GM12864 (cell line): ENCODE results near the gene SATB2.

Experiments used
- DNase-seq: peaks from one replicate; pipeline ENCODE4 v3.0.0-alpha.2; 2011; ENCODE audit warnings: low read depth
- H3K4me3 ChIP-seq: 2 replicates; pipeline ENCODE4 v1.5.1; 2011; ENCODE audit warnings: mild to moderate bottlenecking, low read depth, low read length, control low read depth
- TF ChIP-seq, protein P1 (sequence below): IDR thresholded peaks from 2 replicates; pipeline ENCODE4 v1.5.1; 2011; ENCODE audit warnings: low read depth, mild to moderate bottlenecking, moderate library complexity, low read length, control low read depth, inconsistent platforms; ENCODE audit errors: missing control alignments

SATB2 gene

DNA sequence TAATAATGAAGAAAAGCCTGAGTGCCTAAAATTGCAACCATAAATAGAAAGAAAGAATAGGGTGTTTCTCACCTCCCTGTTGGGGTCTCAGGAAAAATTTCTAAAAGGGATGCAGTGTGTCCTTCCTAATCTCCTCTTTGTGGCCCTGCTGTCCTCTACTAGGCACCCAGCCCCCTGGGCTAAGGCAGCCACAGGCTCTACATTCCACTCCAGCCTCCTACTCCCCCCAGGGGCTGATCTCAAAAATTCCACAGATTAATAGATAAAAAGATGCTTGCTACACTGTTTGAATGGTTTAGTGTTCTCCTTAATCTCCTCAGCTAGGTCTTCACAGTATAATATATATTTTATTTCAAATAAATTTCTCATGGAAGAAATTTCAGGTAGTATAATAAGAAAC, 17.6 kb downstream of the SATB2 start:
- H3K4me3 ChIP-seq = no peak overlapping the region
- TF ChIP-seq, protein P1, sequence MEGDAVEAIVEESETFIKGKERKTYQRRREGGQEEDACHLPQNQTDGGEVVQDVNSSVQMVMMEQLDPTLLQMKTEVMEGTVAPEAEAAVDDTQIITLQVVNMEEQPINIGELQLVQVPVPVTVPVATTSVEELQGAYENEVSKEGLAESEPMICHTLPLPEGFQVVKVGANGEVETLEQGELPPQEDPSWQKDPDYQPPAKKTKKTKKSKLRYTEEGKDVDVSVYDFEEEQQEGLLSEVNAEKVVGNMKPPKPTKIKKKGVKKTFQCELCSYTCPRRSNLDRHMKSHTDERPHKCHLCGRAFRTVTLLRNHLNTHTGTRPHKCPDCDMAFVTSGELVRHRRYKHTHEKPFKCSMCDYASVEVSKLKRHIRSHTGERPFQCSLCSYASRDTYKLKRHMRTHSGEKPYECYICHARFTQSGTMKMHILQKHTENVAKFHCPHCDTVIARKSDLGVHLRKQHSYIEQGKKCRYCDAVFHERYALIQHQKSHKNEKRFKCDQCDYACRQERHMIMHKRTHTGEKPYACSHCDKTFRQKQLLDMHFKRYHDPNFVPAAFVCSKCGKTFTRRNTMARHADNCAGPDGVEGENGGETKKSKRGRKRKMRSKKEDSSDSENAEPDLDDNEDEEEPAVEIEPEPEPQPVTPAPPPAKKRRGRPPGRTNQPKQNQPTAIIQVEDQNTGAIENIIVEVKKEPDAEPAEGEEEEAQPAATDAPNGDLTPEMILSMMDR = no peak
- no peak for DNase-seq

DNA sequence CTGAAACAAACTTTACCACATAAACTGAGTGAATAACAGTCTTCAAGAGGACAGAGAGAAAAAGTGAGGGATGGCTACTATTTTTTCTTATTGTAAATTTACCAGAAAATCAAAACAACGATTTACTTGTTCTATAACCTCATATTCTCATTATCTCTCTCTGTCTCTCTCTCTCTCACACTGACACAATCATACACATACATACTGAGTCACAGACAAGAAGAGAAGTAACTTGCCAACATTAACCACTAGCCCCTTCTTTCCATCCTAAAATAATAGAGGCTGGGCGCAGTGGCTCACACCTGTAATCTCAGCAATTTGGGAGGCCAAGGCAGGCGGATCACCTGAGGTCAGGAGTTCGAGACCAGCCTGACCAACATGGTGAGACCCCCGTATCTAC, 18.2 kb downstream of the SATB2 start:
- no peak overlapping the region for H3K4me3 ChIP-seq
- TF ChIP-seq, protein P1 = no peak
- no peak for DNase-seq

- TF ChIP-seq, protein P1 = no peak
- no peak overlapping the region for H3K4me3 ChIP-seq
- DNase-seq = no peak
These were observed 18.7 kb downstream of the SATB2 start for GRCh38 chr2:199439066-199439465.

GRCh38 chr2:199434555-199434954, 23.2 kb downstream of the SATB2 start:
- H3K4me3 ChIP-seq = no peak overlapping the region
- TF ChIP-seq, protein P1 = no peak
- no peak for DNase-seq

- TF ChIP-seq, protein P1 = no peak
- H3K4me3 ChIP-seq = no peak overlapping the region
- DNase-seq = no peak
These were observed 24.4 kb downstream of the SATB2 start for GRCh38 chr2:199433204-199433832.

DNA sequence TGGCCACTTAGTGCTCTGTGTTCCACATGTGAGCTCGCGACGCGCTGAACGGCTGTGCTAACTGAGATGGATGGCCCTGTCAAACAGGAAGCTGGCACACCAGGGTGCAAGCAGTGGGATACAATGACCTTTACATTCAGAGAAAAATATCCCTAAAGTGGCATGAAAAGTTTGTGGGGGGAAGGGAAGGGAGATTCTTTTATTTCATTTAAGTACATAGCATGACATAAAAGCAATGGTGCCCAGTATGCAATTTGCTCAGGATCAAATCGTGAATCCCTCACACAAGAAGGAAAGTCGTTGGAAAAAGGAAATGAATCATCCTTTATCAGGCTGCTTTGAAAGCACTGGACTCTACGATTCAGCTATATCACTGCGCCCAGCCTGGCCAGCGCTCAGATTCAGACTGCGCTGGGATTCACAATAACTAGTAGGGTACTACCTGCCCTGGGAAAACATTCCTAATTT, 26.0 kb downstream of the SATB2 start:
- no peak overlapping the region for H3K4me3 ChIP-seq
- TF ChIP-seq, protein P1 = no peak
- DNase-seq = no peak

- TF ChIP-seq, protein P1 = no peak
- no peak for DNase-seq
- no peak overlapping the region for H3K4me3 ChIP-seq
These were observed 27.5 kb downstream of the SATB2 start for GRCh38 chr2:199430214-199430613.
